H1 (cell line): ENCODE measurements around the gene SLC35B2. TPM values are rescaled to one million over a fixed set of nuclear protein-coding genes. Genes with fewer than 3 reads are reported as not detected.

Source experiments
- CTCF ChIA-PET: fragments of 300-600 bp; sonication (Branson Sonifier 250); formaldehyde crosslinking; loops from one replicate; lab custom pipeline; 2021; ENCODE audit not compliant: partially characterized antibody; lab: Charles Lee
- POLR2A ChIA-PET: fragments of 300-600 bp; sonication (Branson Sonifier 250); formaldehyde crosslinking; loops from one replicate; lab custom pipeline; 2021; ENCODE audit warnings: inconsistent platforms; ENCODE audit not compliant: partially characterized antibody; lab: Charles Lee
- DNase-seq, 2 experiments: peaks; one replicate each; pipeline versions ENCODE4 v3.0.0 to v3.0.0-alpha.2; 2010 to 2022; ENCODE audit warnings: low spot score in 2 of 2, low read depth in 1 of 2, mixed read lengths in 1 of 2
- FAIRE-seq: peaks from 2 replicates; lab custom pipeline; 2011; peaks lifted over from hg19 to GRCh38; lab: Jason Lieb, UNC
- H2AFZ ChIP-seq: 2 replicates; pipeline ENCODE4 v1.8.1; 2012; ENCODE audit warnings: low read length, inconsistent platforms
- H2AK5ac ChIP-seq: 2 replicates; pipeline ENCODE4 v1.6.1; 2013; ENCODE audit warnings: low read depth, low read length
- H2BK120ac ChIP-seq: replicated peaks from 2 replicates; pipeline ENCODE3; 2013; ENCODE audit warnings: low read depth, low read length, inconsistent platforms
- H2BK12ac ChIP-seq: 2 replicates; pipeline ENCODE4 v1.6.1; 2013; ENCODE audit warnings: low read depth, low read length
- H2BK15ac ChIP-seq: 2 replicates; pipeline ENCODE4 v1.6.1; 2013; ENCODE audit warnings: low read length
- H2BK20ac ChIP-seq: 2 replicates; pipeline ENCODE4 v1.6.1; 2013; ENCODE audit warnings: low read length
- H2BK5ac ChIP-seq: 2 replicates; pipeline ENCODE4 v1.6.1; 2013; ENCODE audit warnings: low read depth, low read length
- H3K14ac ChIP-seq: 2 replicates; pipeline ENCODE4 v1.6.1; 2013; ENCODE audit warnings: inconsistent platforms; ENCODE audit not compliant: insufficient read length
- H3K18ac ChIP-seq: 2 replicates; pipeline ENCODE4 v1.6.1; 2013; ENCODE audit warnings: low read length; ENCODE audit errors: extremely low read depth
- H3K23ac ChIP-seq: 2 replicates; pipeline ENCODE4 v1.6.1; 2013; ENCODE audit warnings: inconsistent platforms; ENCODE audit not compliant: insufficient read length
- H3K23me2 ChIP-seq: 2 replicates; pipeline ENCODE4 v1.6.1; 2013; ENCODE audit warnings: low read depth, low read length
- H3K27ac ChIP-seq: 2 replicates; pipeline ENCODE4 v1.6.1; 2011; ENCODE audit warnings: low read depth, low read length, inconsistent platforms
- H3K27me3 ChIP-seq, 4 experiments: replicated peaks in 1 of 4; 1 replicate in 1 of 4; 2 replicates in 3 of 4; pipeline versions ENCODE4 v1.6.1 to v1.8.1; 2011 to 2013; ENCODE audit warnings: low read length in 3 of 4, mild to moderate bottlenecking in 3 of 4, inconsistent platforms in 2 of 4, mixed read lengths in 2 of 4, moderate library complexity in 1 of 4; ENCODE audit not compliant: control insufficient read depth in 3 of 4, insufficient read depth in 3 of 4; ENCODE audit errors: extremely low read depth in 1 of 4
- H3K36me3 ChIP-seq, 4 experiments: 2 replicates each; pipeline versions ENCODE4 v1.6.1 to v1.8.1; 2011 to 2013; ENCODE audit warnings: mild to moderate bottlenecking in 4 of 4, low read length in 3 of 4, moderate library complexity in 2 of 4, control low read depth in 1 of 4, inconsistent platforms in 1 of 4; ENCODE audit not compliant: insufficient read depth in 4 of 4, control insufficient read depth in 2 of 4
- H3K4ac ChIP-seq: replicated peaks from 2 replicates; pipeline ENCODE3; 2013; ENCODE audit warnings: low read length, low read depth, mixed read lengths, inconsistent platforms; ENCODE audit not compliant: insufficient read length
- H3K4me1 ChIP-seq, 4 experiments: replicated peaks in 1 of 4; 1 replicate in 1 of 4; 2 replicates in 3 of 4; pipeline versions ENCODE4 v1.6.1 to v1.8.1; 2011 to 2013; ENCODE audit warnings: low read length in 3 of 4, inconsistent platforms in 2 of 4, mixed read lengths in 1 of 4; ENCODE audit not compliant: insufficient read depth in 4 of 4, control insufficient read depth in 3 of 4
- H3K4me2 ChIP-seq, 2 experiments: 2 replicates each; pipeline versions ENCODE4 v1.6.1 to v1.8.1; 2011 to 2013; ENCODE audit warnings: low read depth in 2 of 2, low read length in 2 of 2, control low read depth in 1 of 2, inconsistent platforms in 1 of 2, mild to moderate bottlenecking in 1 of 2; ENCODE audit not compliant: insufficient read depth in 1 of 2
- H3K4me3 ChIP-seq, 4 experiments: fragments of 200-600, 300-600 bp in 1 of 4; sonication (generic), shearing (Covaris generic), sonication (Bioruptor Twin) in 1 of 4; 2 replicates each; pipeline versions ENCODE4 v1.5.1 to v1.8.1; 2011 to 2016; ENCODE audit warnings: low read length in 4 of 4, low read depth in 3 of 4, control low read depth in 2 of 4, inconsistent platforms in 2 of 4, mild to moderate bottlenecking in 2 of 4, mixed read lengths in 1 of 4, moderate library complexity in 1 of 4; ENCODE audit not compliant: insufficient read depth in 2 of 4; ENCODE audit errors: extremely low read depth in 1 of 4
- H3K56ac ChIP-seq: replicated peaks from 2 replicates; pipeline ENCODE3; 2013; ENCODE audit warnings: low read depth, mild to moderate bottlenecking, mixed read lengths, low read length, inconsistent platforms; ENCODE audit not compliant: insufficient read length
- H3K79me1 ChIP-seq: 2 replicates; pipeline ENCODE4 v1.6.1; 2013; ENCODE audit warnings: low read depth, low read length, control low read depth
- H3K79me2 ChIP-seq, 2 experiments: 2 replicates each; pipeline versions ENCODE4 v1.6.1 to v1.8.1; 2012 to 2013; ENCODE audit warnings: low read length in 2 of 2, mild to moderate bottlenecking in 2 of 2, inconsistent platforms in 1 of 2; ENCODE audit not compliant: insufficient read depth in 2 of 2, control insufficient read depth in 1 of 2
- H3K9ac ChIP-seq, 4 experiments: replicated peaks in 1 of 4; 1 replicate in 1 of 4; 2 replicates in 3 of 4; pipeline versions ENCODE4 v1.6.1 to v1.8.1; 2011 to 2013; ENCODE audit warnings: low read depth in 3 of 4, low read length in 3 of 4, control low read depth in 2 of 4, mild to moderate bottlenecking in 2 of 4, moderate library complexity in 2 of 4, inconsistent platforms in 1 of 4; ENCODE audit errors: extremely low read depth in 1 of 4
- H3K9me3 ChIP-seq, 2 experiments: 2 replicates each; pipeline versions ENCODE4 v1.6.1 to v1.8.1; 2012 to 2013; ENCODE audit warnings: mild to moderate bottlenecking in 2 of 2, moderate library complexity in 2 of 2, control low read depth in 1 of 2, inconsistent platforms in 1 of 2, low read depth in 1 of 2, low read length in 1 of 2, mixed read lengths in 1 of 2; ENCODE audit not compliant: insufficient read depth in 2 of 2
- H4K20me1 ChIP-seq, 2 experiments: replicated peaks in 1 of 2; 2 replicates each; pipeline versions ENCODE3 to v1.8.1; 2011 to 2013; ENCODE audit warnings: inconsistent platforms in 2 of 2, low read length in 2 of 2, mild to moderate bottlenecking in 1 of 2; ENCODE audit not compliant: insufficient read depth in 2 of 2, control insufficient read depth in 1 of 2
- H4K5ac ChIP-seq: 2 replicates; pipeline ENCODE4 v1.6.1; 2013; ENCODE audit warnings: low read length, low read depth, mixed read lengths, inconsistent platforms; ENCODE audit not compliant: insufficient read length
- H4K8ac ChIP-seq: 2 replicates; pipeline ENCODE4 v1.8.0; 2013; ENCODE audit warnings: mild to moderate bottlenecking, moderate library complexity, low read length, inconsistent platforms; ENCODE audit not compliant: insufficient read depth; ENCODE audit errors: extremely low read depth
- H4K91ac ChIP-seq: replicated peaks from 2 replicates; pipeline ENCODE3; 2013; ENCODE audit warnings: low read length, mixed read lengths, inconsistent platforms; ENCODE audit not compliant: insufficient read length
- ASH2L ChIP-seq: fragments of 200-600, 300-600 bp; sonication (generic); IDR thresholded peaks from one replicate; pipeline ENCODE4 v1.7.1; 2017; ENCODE audit warnings: low read length
- BACH1 ChIP-seq: IDR thresholded peaks from 2 replicates; pipeline ENCODE4 v1.6.1; 2012; ENCODE audit warnings: low read length, improper control_type of control experiment
- CREB1 ChIP-seq: IDR thresholded peaks from 2 replicates; pipeline ENCODE4 v1.6.1; 2012; ENCODE audit warnings: inconsistent platforms
- EGR1 ChIP-seq: IDR thresholded peaks from 2 replicates; pipeline ENCODE4 v1.6.1; 2011; ENCODE audit warnings: low read depth, low read length, borderline replicate concordance
- JUN ChIP-seq: IDR thresholded peaks from 2 replicates; pipeline ENCODE4 v1.6.1; 2011; ENCODE audit warnings: low read depth, mild to moderate bottlenecking, improper control_type of control experiment, low read length
- JUND ChIP-seq: IDR thresholded peaks from 2 replicates; pipeline ENCODE4 v1.6.1; 2011; ENCODE audit warnings: mild to moderate bottlenecking, improper control_type of control experiment, low read length
- RAD21 ChIP-seq, 2 experiments: IDR thresholded peaks in 1 of 2; conservative IDR thresholded peaks in 1 of 2; 2 replicates each; pipeline ENCODE4 v1.6.1; 2011; ENCODE audit warnings: low read depth in 2 of 2, low read length in 2 of 2, improper control_type of control experiment in 1 of 2, inconsistent platforms in 1 of 2, mild to moderate bottlenecking in 1 of 2, moderate library complexity in 1 of 2
- RFX5 ChIP-seq: IDR thresholded peaks from 2 replicates; pipeline ENCODE4 v1.6.1; 2011; ENCODE audit warnings: low read depth, low read length, improper control_type of control experiment, borderline replicate concordance
- RNF2 ChIP-seq: fragments of 200-900, 300-1000 bp; sonication (generic); IDR thresholded peaks from 2 replicates; pipeline ENCODE4 v1.7.1; 2016; ENCODE audit warnings: borderline replicate concordance, low read depth, mild to moderate bottlenecking, antibody characterized with exemption, low read length; ENCODE audit not compliant: poor library complexity, severe bottlenecking; ENCODE audit errors: missing control alignments
- SUZ12 ChIP-seq: fragments of 200-600 bp; sonication (generic); IDR thresholded peaks from 2 replicates; pipeline ENCODE4 v1.6.1; 2012; ENCODE audit warnings: mild to moderate bottlenecking, inconsistent platforms, low read length, moderate library complexity, mixed read lengths
- WGBS, 2 experiments: shearing (Covaris generic) in 1 of 2; methylation state at CpG; one replicate each; pipeline versions ENCODE4 v1.1.6 to v1.1.7; 2013 to 2015; ENCODE audit warnings: low lambda C conversion rate in 2 of 2, mixed read lengths in 2 of 2, inconsistent platforms in 1 of 2, low coverage in 1 of 2, missing lambda C conversion rate in 1 of 2; ENCODE audit not compliant: insufficient replicate concordance in 2 of 2, insufficient coverage in 1 of 2, insufficient read length in 1 of 2; ENCODE audit errors: extremely low coverage in 1 of 2, missing lambda C conversion rate in 1 of 2; 5-methylcytosine and 5-hydroxymethylcytosine counted together
- polyA plus RNA-seq, 7 experiments: library from polyadenylated mRNA; depleted of rRNA in 3 of 7; stranded (reverse) in 5 of 7; unstranded in 2 of 7; fragments of >200 nt in 5 of 7; fragments of 200-250 nt in 2 of 7; gene quantifications; 1 replicate in 5 of 7; 2 replicates in 1 of 7; 4 replicates in 1 of 7; pipeline versions ENCODE4 v1.2.1 to v1.2.3, GENCODE V29; 2011 to 2013; ENCODE audit warnings: missing spikeins in 2 of 7, mixed read lengths in 2 of 7
- total RNA-seq: library from RNA; stranded (reverse); fragmentation: NEBNext Ultra II Directional; extraction: Animal tissue kit (Norgen Biotek cat#: 25700); gene quantifications from 2 replicates; pipeline ENCODE4 v1.2.1, GENCODE V29; 2021
- TF ChIP-seq, protein P1 (sequence below): IDR thresholded peaks from 2 replicates; pipeline ENCODE4 v1.6.1; 2012; ENCODE audit warnings: low read length, inconsistent platforms

SLC35B2 gene
- total and polyA plus RNA-seq, 2 of the 8 experiments (the other 6 are each of a cell fraction or from before 2014, with no cell fraction given) = 29.5 to 65.0 TPM

DNA sequence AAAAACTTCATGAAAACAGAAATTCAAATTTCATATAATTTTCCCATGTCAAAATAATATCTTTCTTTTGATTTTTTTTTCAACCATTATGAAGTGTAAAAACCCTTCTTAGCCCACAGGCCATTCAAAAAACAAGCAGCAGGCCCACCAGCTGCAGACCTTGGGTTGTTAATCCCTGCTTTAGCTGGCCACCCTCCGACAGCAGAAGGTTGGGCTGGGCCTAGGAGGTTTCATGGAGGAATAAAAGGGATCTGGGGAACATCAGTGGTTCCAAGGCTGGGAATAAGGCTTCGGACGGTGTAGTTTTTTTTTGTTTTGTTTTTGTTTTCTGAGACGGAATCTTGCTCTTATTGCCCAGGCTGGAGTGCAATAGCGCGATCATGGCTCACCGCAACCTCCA is 14.0 kb downstream of the SLC35B2 start:
- Histone ChIP-seq H2BK12ac (no peak overlapping the region), H3K14ac (no peak overlapping the region), H3K56ac (no peak overlapping the region), H4K8ac (no peak overlapping the region), H3K27me3 (no peaks in the 10 kb centered on the region; a peak in 1 of 7 replicates), H3K27ac (no peak overlapping the region), H4K20me1 (peaks cover 9 to 11% of the 10 kb centered on the region in 2 experiments), H2BK20ac (no peak overlapping the region), H2BK5ac (no peak overlapping the region), H3K23ac (no peak overlapping the region), H3K4me3 (no peak overlapping the region), H3K23me2 (peaks cover 7% of the 10 kb centered on the region), H3K9me3 (no peaks in the 10 kb centered on the region), H3K4ac (no peak overlapping the region), H3K79me2 (peaks cover 14 to 15% of the 10 kb centered on the region in 2 experiments), H4K5ac (no peak overlapping the region), H4K91ac (no peak overlapping the region), H3K18ac (no peak overlapping the region), H2BK120ac (no peak overlapping the region), H3K4me2 (no peak overlapping the region), H3K9ac (no peak overlapping the region), H3K36me3 (peaks cover under 1 to 5% (median 1%) of the 10 kb centered on the region in 4 experiments; a peak in 3 of 8 replicates), H3K4me1 (peaks cover 6 to 10% (median 8%) of the 10 kb centered on the region in 4 experiments), H2AK5ac (no peak overlapping the region), H2AFZ (no peak overlapping the region), H2BK15ac (no peak overlapping the region), H3K79me1 (no peaks in the 10 kb centered on the region)
- FAIRE-seq (no peak), DNase-seq (no peak)
- ChIA-PET CTCF (interaction anchor here (0.5 to 8.1 kb wide), 11 partner anchors 8 to 1721 kb away, joined by 3 to 102 read pairs (median 5); partner anchors contain the start of gene SLC29A1), POLR2A (interaction anchor here (0.6 to 18.9 kb wide), 10 partner anchors 14 to 143 kb away, joined by 3 to 581 read pairs (median 5); partner anchors contain the start of genes MYMX, SLC29A1 and SLC35B2)
- 100% methylated on average over 7 of the region's 7 CpGs; no CpG with 5 or more reads in 1 of the 2 experiments for WGBS, 2 experiments
- TF ChIP-seq, protein P1, sequence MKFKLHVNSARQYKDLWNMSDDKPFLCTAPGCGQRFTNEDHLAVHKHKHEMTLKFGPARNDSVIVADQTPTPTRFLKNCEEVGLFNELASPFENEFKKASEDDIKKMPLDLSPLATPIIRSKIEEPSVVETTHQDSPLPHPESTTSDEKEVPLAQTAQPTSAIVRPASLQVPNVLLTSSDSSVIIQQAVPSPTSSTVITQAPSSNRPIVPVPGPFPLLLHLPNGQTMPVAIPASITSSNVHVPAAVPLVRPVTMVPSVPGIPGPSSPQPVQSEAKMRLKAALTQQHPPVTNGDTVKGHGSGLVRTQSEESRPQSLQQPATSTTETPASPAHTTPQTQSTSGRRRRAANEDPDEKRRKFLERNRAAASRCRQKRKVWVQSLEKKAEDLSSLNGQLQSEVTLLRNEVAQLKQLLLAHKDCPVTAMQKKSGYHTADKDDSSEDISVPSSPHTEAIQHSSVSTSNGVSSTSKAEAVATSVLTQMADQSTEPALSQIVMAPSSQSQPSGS = no peak
- TF ChIP-seq ASH2L = no peak
- TF ChIP-seq CREB1 = no peak
- TF ChIP-seq RFX5 = no peak
- TF ChIP-seq RAD21 (IDR thresholded peaks at IDR 0.05 in 1 of 2, conservative IDR thresholded peaks at IDR 0.05 in 1 of 2; ENCODE audit: low read depth in 2 of 2, low read length in 2 of 2) = no peak
- no peak for TF ChIP-seq JUN
- TF ChIP-seq BACH1 = no peak
- TF ChIP-seq SUZ12 = no peak
- TF ChIP-seq EGR1 = no peak
- TF ChIP-seq JUND = no peak
- TF ChIP-seq RNF2 = no peak
